Hepatocyte (in vitro differentiated cells): Measurements from ENCODE around the gene GABBR1. TPM values are rescaled to one million over a fixed set of nuclear protein-coding genes. Genes with fewer than 3 reads are reported as not detected.

Source experiments
- DNase-seq: peaks from one replicate; pipeline ENCODE4 v3.0.0-alpha.2; 2016; ENCODE audit warnings: low spot score
- H2AFZ ChIP-seq: fragments of 200-600 bp; sonication (generic); 2 replicates; pipeline ENCODE4 v1.6.0; 2016; ENCODE audit warnings: antibody characterized with exemption, mild to moderate bottlenecking
- H3K27ac ChIP-seq: fragments of 200-600 bp; sonication (generic); 2 replicates; pipeline ENCODE4 v1.5.1; 2016; ENCODE audit warnings: mild to moderate bottlenecking
- H3K27me3 ChIP-seq: fragments of 200-600 bp; sonication (generic); 2 replicates; pipeline ENCODE4 v1.6.1; 2016
- H3K36me3 ChIP-seq: fragments of 200-600 bp; sonication (generic); replicated peaks from 2 replicates; pipeline ENCODE4 v1.5.1; 2016; ENCODE audit warnings: low read depth; ENCODE audit not compliant: insufficient read depth
- H3K4me1 ChIP-seq: fragments of 200-600 bp; sonication (generic); 2 replicates; pipeline ENCODE4 v1.5.1; 2016; ENCODE audit warnings: mild to moderate bottlenecking, moderate library complexity; ENCODE audit not compliant: insufficient read depth
- H3K4me2 ChIP-seq: fragments of 200-600 bp; sonication (generic); 2 replicates; pipeline ENCODE4 v1.6.0; 2016
- H3K4me3 ChIP-seq: fragments of 200-600 bp; sonication (generic); 2 replicates; pipeline ENCODE4 v1.5.1; 2016; ENCODE audit warnings: mild to moderate bottlenecking
- H3K79me2 ChIP-seq: fragments of 200-600 bp; sonication (generic); 2 replicates; pipeline ENCODE4 v1.6.0; 2017; ENCODE audit warnings: mild to moderate bottlenecking
- H3K9me2 ChIP-seq: fragments of 200-600 bp; sonication (generic); replicated peaks from 2 replicates; pipeline ENCODE4 v1.6.0; 2017; ENCODE audit warnings: mild to moderate bottlenecking; ENCODE audit not compliant: insufficient read depth
- H3K9me3 ChIP-seq: fragments of 200-600 bp; sonication (generic); 2 replicates; pipeline ENCODE4 v1.5.1; 2016; ENCODE audit warnings: low read depth, mild to moderate bottlenecking
- H4K20me1 ChIP-seq: fragments of 200-600 bp; sonication (generic); 2 replicates; pipeline ENCODE4 v1.6.0; 2016; ENCODE audit warnings: mild to moderate bottlenecking; ENCODE audit not compliant: insufficient read depth, poor library complexity, severe bottlenecking
- EZH2 ChIP-seq: fragments of 200-600 bp; sonication (generic); IDR thresholded peaks from 2 replicates; pipeline ENCODE4 v1.6.1; 2016; ENCODE audit warnings: antibody characterized with exemption, mild to moderate bottlenecking, borderline replicate concordance
- EZH2phosphoT487 ChIP-seq: fragments of 200-600 bp; sonication (generic); IDR thresholded peaks from one replicate; pipeline ENCODE4 v1.6.1; 2018; ENCODE audit warnings: antibody characterized with exemption, mild to moderate bottlenecking, low read depth, moderate library complexity; ENCODE audit not compliant: unreplicated experiment, severe bottlenecking
- WGBS: methylation state at CpG from one replicate; pipeline ENCODE4 v1.1.6; 2016; ENCODE audit warnings: low lambda C conversion rate; ENCODE audit errors: missing lambda C conversion rate; 5-methylcytosine and 5-hydroxymethylcytosine counted together
- polyA plus RNA-seq: library from polyadenylated mRNA; unstranded; fragments of >200 nt; fragmentation: Nextera tagmentation; extraction: Ambion mirVana; gene quantifications from 2 replicates; pipeline ENCODE4 v1.2.1, GENCODE V29; 2016
- total RNA-seq: library from RNA; depleted of rRNA; stranded (reverse); fragments of >200 nt; gene quantifications from 2 replicates; pipeline ENCODE4 v1.2.3, GENCODE V29; 2014
- TF ChIP-seq, protein P1 (sequence below): fragments of 200-600 bp; sonication (generic); IDR thresholded peaks from 2 replicates; pipeline ENCODE4 v1.5.1; 2016; ENCODE audit warnings: antibody characterized with exemption, mild to moderate bottlenecking; ENCODE audit not compliant: poor library complexity

The GABBR1 gene
- total and polyA plus RNA-seq, 2 experiments from 2014 or later = 9.9 to 11.3 TPM

DNA sequence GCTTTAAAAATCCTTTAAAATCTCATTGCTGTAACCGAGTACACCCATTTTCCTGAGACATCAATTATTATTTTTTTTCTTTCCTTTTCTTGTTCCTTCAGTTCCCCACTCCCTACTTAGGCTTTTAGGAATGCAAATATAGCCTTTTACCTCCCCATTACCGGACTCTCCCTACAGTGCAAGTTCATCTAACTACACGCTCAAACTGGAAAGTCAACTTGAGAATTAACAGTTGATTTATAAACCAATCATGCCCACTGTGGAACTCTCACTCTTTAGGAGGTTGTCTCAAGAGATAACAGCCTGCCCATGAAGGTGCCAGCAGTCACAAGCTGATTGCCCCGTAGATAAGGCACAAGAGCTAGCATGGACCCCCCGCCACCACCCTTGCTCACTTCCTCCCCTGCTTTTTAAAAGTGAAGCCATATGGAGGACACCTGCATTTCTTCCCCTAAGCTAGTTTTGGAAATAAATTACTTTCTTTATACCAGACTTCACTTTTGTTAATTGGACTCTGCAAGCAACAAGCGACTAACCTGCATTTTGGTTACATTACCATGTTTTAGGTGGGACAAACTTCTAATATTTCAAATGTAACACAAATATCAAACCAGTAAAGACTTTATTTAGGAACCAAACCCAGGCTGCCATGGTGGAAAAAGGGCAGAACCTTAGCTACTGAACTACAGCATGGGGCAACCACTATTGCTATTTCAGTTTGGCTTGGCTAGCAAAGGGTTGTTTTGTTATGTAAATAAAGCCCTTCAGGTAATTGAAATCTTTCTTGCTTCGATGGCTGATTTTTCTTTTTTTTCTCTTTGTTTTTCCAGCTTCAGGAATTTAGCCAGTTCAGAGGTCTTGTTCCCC, 108.3 kb downstream of the GABBR1 start:
- Histone ChIP-seq H3K4me3 (no peak overlapping the region), H3K27me3 (no peaks in the 10 kb centered on the region), H3K9me2 (no peaks in the 10 kb centered on the region), H4K20me1 (no peaks in the 10 kb centered on the region), H3K4me2 (no peak overlapping the region), H3K27ac (no peak overlapping the region), H3K9me3 (no peaks in the 10 kb centered on the region), H3K36me3 (no peaks in the 10 kb centered on the region), H3K79me2 (no peaks in the 10 kb centered on the region), H3K4me1 (no peaks in the 10 kb centered on the region), H2AFZ (no peak overlapping the region)
- TF ChIP-seq, protein P1, sequence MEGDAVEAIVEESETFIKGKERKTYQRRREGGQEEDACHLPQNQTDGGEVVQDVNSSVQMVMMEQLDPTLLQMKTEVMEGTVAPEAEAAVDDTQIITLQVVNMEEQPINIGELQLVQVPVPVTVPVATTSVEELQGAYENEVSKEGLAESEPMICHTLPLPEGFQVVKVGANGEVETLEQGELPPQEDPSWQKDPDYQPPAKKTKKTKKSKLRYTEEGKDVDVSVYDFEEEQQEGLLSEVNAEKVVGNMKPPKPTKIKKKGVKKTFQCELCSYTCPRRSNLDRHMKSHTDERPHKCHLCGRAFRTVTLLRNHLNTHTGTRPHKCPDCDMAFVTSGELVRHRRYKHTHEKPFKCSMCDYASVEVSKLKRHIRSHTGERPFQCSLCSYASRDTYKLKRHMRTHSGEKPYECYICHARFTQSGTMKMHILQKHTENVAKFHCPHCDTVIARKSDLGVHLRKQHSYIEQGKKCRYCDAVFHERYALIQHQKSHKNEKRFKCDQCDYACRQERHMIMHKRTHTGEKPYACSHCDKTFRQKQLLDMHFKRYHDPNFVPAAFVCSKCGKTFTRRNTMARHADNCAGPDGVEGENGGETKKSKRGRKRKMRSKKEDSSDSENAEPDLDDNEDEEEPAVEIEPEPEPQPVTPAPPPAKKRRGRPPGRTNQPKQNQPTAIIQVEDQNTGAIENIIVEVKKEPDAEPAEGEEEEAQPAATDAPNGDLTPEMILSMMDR = no peak
- no peak for TF ChIP-seq EZH2phosphoT487
- no peak for TF ChIP-seq EZH2
- no peak for DNase-seq
- WGBS = 78% methylated on average over 7 of the region's 7 CpGs

DNA sequence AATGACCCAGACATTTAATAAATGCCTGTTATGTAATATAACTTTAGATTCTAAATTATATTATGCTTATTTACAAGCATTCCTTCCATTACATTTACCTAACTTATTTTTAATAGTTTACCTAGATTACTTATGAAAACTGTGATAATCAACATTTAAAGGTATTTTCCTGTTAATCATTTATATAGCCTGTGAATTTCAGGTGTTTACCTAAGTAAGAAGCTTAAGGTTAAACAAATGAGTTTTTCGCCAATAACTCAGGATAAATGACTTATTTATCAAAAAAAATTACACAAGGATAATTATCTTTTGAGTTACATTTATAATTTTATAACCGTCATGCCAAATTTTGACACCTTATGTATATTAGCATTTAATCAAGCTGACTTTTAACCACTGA, 108.9 kb downstream of the GABBR1 start:
- H3K4me2 ChIP-seq = no peak overlapping the region
- H3K79me2 ChIP-seq = no peaks in the 10 kb centered on the region
- no peak overlapping the region for H3K27ac ChIP-seq
- DNase-seq = no peak
- H3K36me3 ChIP-seq = no peaks in the 10 kb centered on the region
- H3K4me3 ChIP-seq = no peak overlapping the region
- H4K20me1 ChIP-seq = no peaks in the 10 kb centered on the region
- H3K9me2 ChIP-seq = no peaks in the 10 kb centered on the region
- TF ChIP-seq EZH2 = no peak
- no peak for TF ChIP-seq EZH2phosphoT487
- TF ChIP-seq, protein P1 = no peak
- 77% methylated on average over 2 of the region's 2 CpGs for WGBS
- H2AFZ ChIP-seq = no peak overlapping the region
- no peaks in the 10 kb centered on the region for H3K27me3 ChIP-seq
- no peaks in the 10 kb centered on the region for H3K9me3 ChIP-seq
- H3K4me1 ChIP-seq = no peaks in the 10 kb centered on the region

DNA sequence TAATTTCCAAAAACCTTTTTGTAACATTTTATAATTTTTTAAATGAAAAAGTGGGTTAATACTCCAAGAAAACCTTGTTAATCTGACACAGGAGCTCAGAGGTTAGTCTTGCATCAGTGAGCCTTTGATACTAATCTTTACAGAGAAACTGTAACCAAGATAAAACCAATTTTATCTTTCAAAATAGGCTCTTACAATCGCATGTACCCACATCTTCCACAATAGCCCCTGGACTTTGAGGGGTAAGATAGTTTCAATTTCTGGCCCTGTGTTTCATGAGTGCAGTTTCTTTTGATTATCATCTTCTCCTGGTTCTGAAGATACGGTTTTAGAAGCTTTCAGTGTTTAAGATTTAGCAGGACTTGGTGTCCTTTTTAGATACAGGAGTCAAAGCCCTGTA, 110.8 kb downstream of the GABBR1 start:
- DNase-seq = no peak
- Histone ChIP-seq H3K27me3 (no peaks in the 10 kb centered on the region), H3K4me3 (no peak overlapping the region), H4K20me1 (no peaks in the 10 kb centered on the region), H3K4me2 (no peak overlapping the region), H3K9me2 (no peaks in the 10 kb centered on the region), H3K4me1 (no peaks in the 10 kb centered on the region), H3K27ac (no peak overlapping the region), H3K9me3 (no peaks in the 10 kb centered on the region), H3K36me3 (no peaks in the 10 kb centered on the region), H3K79me2 (no peaks in the 10 kb centered on the region), H2AFZ (no peak overlapping the region)
- TF ChIP-seq EZH2 = no peak
- no peak for TF ChIP-seq EZH2phosphoT487
- TF ChIP-seq, protein P1 = no peak
- 71% methylated on average over 2 of the region's 2 CpGs for WGBS
